BE2C (cell line): ENCODE measurements around the gene C22orf15.
A peak's percentile ranks its signal among the peaks of the same experiment; 100 is the strongest.

Source experiments
- DNase-seq: peaks from one replicate; pipeline ENCODE4 v3.0.0-alpha.2; 2020
- H3K27me3 ChIP-seq: fragments of 250-450 bp; sonication (Bioruptor Pico); 2 replicates; pipeline ENCODE4 v1.5.1; 2020; ENCODE audit warnings: mild to moderate bottlenecking
- H3K36me3 ChIP-seq: fragments of 250-450 bp; sonication (Bioruptor Pico); 2 replicates; pipeline ENCODE4 v1.5.1; 2020; ENCODE audit warnings: mild to moderate bottlenecking
- H3K4me1 ChIP-seq: fragments of 250-450 bp; sonication (Bioruptor Pico); 2 replicates; pipeline ENCODE4 v1.5.1; 2020
- H3K4me3 ChIP-seq: 2 replicates; pipeline ENCODE4 v1.5.1; 2011; ENCODE audit warnings: low read depth, low read length
- H3K9me3 ChIP-seq: fragments of 250-450 bp; sonication (Bioruptor Pico); 2 replicates; pipeline ENCODE4 v1.5.1; 2020
- CTCF ChIP-seq: IDR thresholded peaks from 2 replicates; pipeline ENCODE4 v1.5.1; 2012; ENCODE audit warnings: mild to moderate bottlenecking, low read depth, low read length

C22orf15 gene

GRCh38 chr22:23749841-23750301 is 12.9 kb upstream of the C22orf15 start:
- H3K36me3 ChIP-seq: peaks cover 3% of the 10 kb centered on the region
- TF ChIP-seq CTCF: no peak
- H3K27me3 ChIP-seq: no peaks in the 10 kb centered on the region
- peak overlapping the region; percentile 72 for H3K4me3 ChIP-seq
- H3K9me3 ChIP-seq: no peaks in the 10 kb centered on the region
- peaks cover 2% of the 10 kb centered on the region; the same call in 1 of the 2 replicates for H3K4me1 ChIP-seq
- DNase-seq: no peak

- peaks cover 2% of the 10 kb centered on the region; the same call in 1 of the 2 replicates for H3K4me1 ChIP-seq
- no peak for DNase-seq
- no peak for TF ChIP-seq CTCF
- no peaks in the 10 kb centered on the region for H3K27me3 ChIP-seq
- no peaks in the 10 kb centered on the region for H3K36me3 ChIP-seq
- H3K9me3 ChIP-seq: no peaks in the 10 kb centered on the region
- peak overlapping the region; percentile 72 for H3K4me3 ChIP-seq
Observed at GRCh38 chr22:23750367-23750713, 12.4 kb upstream of the C22orf15 start.

- Histone ChIP-seq H3K4me1 (peaks cover 2% of the 10 kb centered on the region; the same call in 1 of the 2 replicates), H3K36me3 (no peaks in the 10 kb centered on the region), H3K9me3 (no peaks in the 10 kb centered on the region), H3K27me3 (no peaks in the 10 kb centered on the region), H3K4me3 (peak within 1 kb of the TSS; percentile 79)
- DNase-seq: peak; percentile 91
- peak; percentile 35 for TF ChIP-seq CTCF
Observed at GRCh38 chr22:23750714-23751440, 11.9 kb upstream of the C22orf15 start, which contains the start of gene ZNF70. Gene ZNF70 (minus strand): TSS chr22:23751112. CDS start chr22:23745140, 5,972 bp downstream.

GRCh38 chr22:23751441-23751996 is 11.3 kb upstream of the C22orf15 start:
- H3K4me3 ChIP-seq: peak overlapping the region; percentile 79
- H3K36me3 ChIP-seq: no peaks in the 10 kb centered on the region
- DNase-seq: peak; percentile 33
- H3K9me3 ChIP-seq: no peaks in the 10 kb centered on the region
- TF ChIP-seq CTCF: no peak
- peaks cover 2% of the 10 kb centered on the region; the same call in 1 of the 2 replicates for H3K4me1 ChIP-seq
- no peaks in the 10 kb centered on the region for H3K27me3 ChIP-seq

GRCh38 chr22:23752090-23752691 is 10.6 kb upstream of the C22orf15 start:
- no peak for DNase-seq
- no peak overlapping the region for H3K4me3 ChIP-seq
- H3K27me3 ChIP-seq: no peaks in the 10 kb centered on the region
- H3K9me3 ChIP-seq: no peaks in the 10 kb centered on the region
- TF ChIP-seq CTCF: no peak
- H3K36me3 ChIP-seq: no peaks in the 10 kb centered on the region
- H3K4me1 ChIP-seq: peaks cover 2% of the 10 kb centered on the region; the same call in 1 of the 2 replicates
